Measurements from ENCODE around the gene CAPNS1.
"Not testable (repeated sequence)": the region's sequence is repeated elsewhere in the genome, so short reads cannot be mapped to it uniquely, and the experiment has no call there.

Gene CAPNS1

DNA sequence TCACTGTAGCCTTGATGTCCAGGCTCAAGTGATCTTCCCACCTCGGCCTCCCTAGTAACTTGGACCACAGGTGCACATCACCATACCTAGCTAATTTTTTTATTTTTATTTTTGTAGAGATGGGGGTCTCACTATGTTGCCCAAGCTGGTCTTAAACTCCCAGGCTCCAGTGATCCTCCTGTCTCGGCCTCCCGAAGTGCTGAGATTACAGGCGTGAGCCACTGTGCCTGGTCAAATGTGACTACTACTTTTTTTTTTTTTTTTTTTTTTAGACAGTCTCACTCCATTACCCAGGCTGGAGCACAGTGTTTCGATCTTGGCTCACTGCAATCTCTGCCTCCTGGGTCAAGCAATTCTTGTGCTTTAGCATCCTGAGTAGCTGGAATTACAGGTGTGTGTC lies 33.0 kb downstream of the CAPNS1 start:
- Histone ChIP-seq H3K27ac (ENCODE audit: insufficient read depth, low read depth, low read length, poor library complexity, severe bottlenecking) (no peak overlapping the region), H3K27me3 (ENCODE audit: control insufficient read depth, insufficient read depth, low read length, poor library complexity, severe bottlenecking) (no peaks in the 10 kb centered on the region), H3K36me3 (ENCODE audit: control insufficient read depth, insufficient read depth, low read length) (no peaks in the 10 kb centered on the region), H3K9me3 (ENCODE audit: control insufficient read depth, low read length) (no peaks in the 10 kb centered on the region), H3K4me1 (ENCODE audit: control insufficient read depth, insufficient read depth, low read length) (no peaks in the 10 kb centered on the region), H3K4me3 (ENCODE audit: insufficient read depth, low read depth, low read length) (no peak overlapping the region)
- WGBS, 2 experiments = 89 to 94% methylated on average over 5 of the region's 5 CpGs

DNA sequence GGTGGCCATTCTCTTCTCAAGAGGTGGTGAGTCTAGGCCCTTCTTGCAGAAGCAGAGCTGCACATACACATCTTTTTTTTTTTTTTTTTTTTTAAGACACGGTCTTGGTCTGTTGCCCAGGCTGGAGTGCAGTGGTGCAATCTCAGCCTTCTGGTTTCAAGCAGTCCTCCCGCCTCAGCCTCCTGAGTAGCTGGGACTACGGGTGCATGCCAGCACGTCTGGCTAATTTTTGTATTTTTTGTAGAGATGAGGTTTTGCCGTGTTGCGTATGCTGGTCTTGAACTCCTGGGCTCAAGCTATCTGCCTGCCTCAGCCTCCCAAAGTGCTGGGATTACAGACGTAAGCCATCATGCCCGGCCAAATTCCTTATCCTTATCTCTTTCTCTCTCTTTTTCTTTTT lies 34.0 kb downstream of the CAPNS1 start:
- not testable (repeated sequence) for H3K36me3 ChIP-seq (ENCODE audit: control insufficient read depth, insufficient read depth, low read length); H3K27ac ChIP-seq (ENCODE audit: insufficient read depth, low read depth, low read length, poor library complexity, severe bottlenecking); H3K4me3 ChIP-seq (ENCODE audit: insufficient read depth, low read depth, low read length); H3K9me3 ChIP-seq (ENCODE audit: control insufficient read depth, low read length); H3K4me1 ChIP-seq (ENCODE audit: control insufficient read depth, insufficient read depth, low read length); H3K27me3 ChIP-seq (ENCODE audit: control insufficient read depth, insufficient read depth, low read length, poor library complexity, severe bottlenecking)
- WGBS, 2 experiments = 86 to 92% methylated on average over 8 of the region's 8 CpGs

DNA sequence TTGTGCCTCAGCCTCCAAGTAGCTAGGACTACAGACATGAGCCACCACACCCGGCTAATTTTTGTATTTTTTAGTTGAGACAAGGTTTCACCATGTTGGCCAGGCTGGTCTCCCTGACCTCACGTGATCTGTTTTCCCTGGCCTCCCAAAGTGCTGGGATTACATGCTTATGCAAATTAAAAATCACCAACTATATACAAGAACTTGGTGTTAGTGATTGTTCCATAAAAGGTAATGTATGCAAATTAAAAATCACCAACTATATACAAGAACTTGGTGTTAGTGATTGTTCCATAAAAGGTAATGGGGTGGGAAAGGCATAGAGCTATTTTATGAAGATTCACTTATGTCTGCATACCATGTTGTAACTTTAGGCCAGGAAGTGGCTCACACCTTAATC lies 39.2 kb downstream of the CAPNS1 start:
- H3K4me3 ChIP-seq (ENCODE audit: insufficient read depth, low read depth, low read length); H3K36me3 ChIP-seq (ENCODE audit: control insufficient read depth, insufficient read depth, low read length); H3K27ac ChIP-seq (ENCODE audit: insufficient read depth, low read depth, low read length, poor library complexity, severe bottlenecking); H3K4me1 ChIP-seq (ENCODE audit: control insufficient read depth, insufficient read depth, low read length); H3K9me3 ChIP-seq (ENCODE audit: control insufficient read depth, low read length); H3K27me3 ChIP-seq (ENCODE audit: control insufficient read depth, insufficient read depth, low read length, poor library complexity, severe bottlenecking): not testable (repeated sequence)
- 62 to 70% methylated on average over 2 of the region's 2 CpGs for WGBS, 2 experiments

- Histone ChIP-seq H3K36me3 (ENCODE audit: control insufficient read depth, insufficient read depth, low read length) (no peaks in the 10 kb centered on the region), H3K4me1 (ENCODE audit: control insufficient read depth, insufficient read depth, low read length) (no peaks in the 10 kb centered on the region), H3K27ac (ENCODE audit: insufficient read depth, low read depth, low read length, poor library complexity, severe bottlenecking) (peak overlapping the region; percentile 59), H3K4me3 (ENCODE audit: insufficient read depth, low read depth, low read length) (no peak overlapping the region), H3K27me3 (ENCODE audit: control insufficient read depth, insufficient read depth, low read length, poor library complexity, severe bottlenecking) (no peaks in the 10 kb centered on the region), H3K9me3 (ENCODE audit: control insufficient read depth, low read length) (no peaks in the 10 kb centered on the region)
- 84 to 85% methylated on average over 17 of the region's 17 CpGs for WGBS, 2 experiments
Observed at GRCh38 chr19:36182612-36183244, 42.9 kb downstream of the CAPNS1 start.

- Histone ChIP-seq H3K9me3 (ENCODE audit: control insufficient read depth, low read length) (no peaks in the 10 kb centered on the region), H3K27ac (ENCODE audit: insufficient read depth, low read depth, low read length, poor library complexity, severe bottlenecking) (peak overlapping the region; percentile 59), H3K4me1 (ENCODE audit: control insufficient read depth, insufficient read depth, low read length) (no peaks in the 10 kb centered on the region), H3K4me3 (ENCODE audit: insufficient read depth, low read depth, low read length) (no peak overlapping the region), H3K36me3 (ENCODE audit: control insufficient read depth, insufficient read depth, low read length) (no peaks in the 10 kb centered on the region), H3K27me3 (ENCODE audit: control insufficient read depth, insufficient read depth, low read length, poor library complexity, severe bottlenecking) (no peaks in the 10 kb centered on the region)
- WGBS, 2 experiments = 89 to 90% methylated on average over 10 of the region's 10 CpGs
Observed at GRCh38 chr19:36183245-36183628, 43.4 kb downstream of the CAPNS1 start.

GRCh38 chr19:36186722-36187121 lies 46.9 kb downstream of the CAPNS1 start:
- H3K4me3 ChIP-seq (ENCODE audit: insufficient read depth, low read depth, low read length); H3K9me3 ChIP-seq (ENCODE audit: control insufficient read depth, low read length); H3K4me1 ChIP-seq (ENCODE audit: control insufficient read depth, insufficient read depth, low read length); H3K36me3 ChIP-seq (ENCODE audit: control insufficient read depth, insufficient read depth, low read length); H3K27me3 ChIP-seq (ENCODE audit: control insufficient read depth, insufficient read depth, low read length, poor library complexity, severe bottlenecking); H3K27ac ChIP-seq (ENCODE audit: insufficient read depth, low read depth, low read length, poor library complexity, severe bottlenecking): not testable (repeated sequence)
- WGBS, 2 experiments = 91 to 92% methylated on average over 5 of the region's 5 CpGs

DNA sequence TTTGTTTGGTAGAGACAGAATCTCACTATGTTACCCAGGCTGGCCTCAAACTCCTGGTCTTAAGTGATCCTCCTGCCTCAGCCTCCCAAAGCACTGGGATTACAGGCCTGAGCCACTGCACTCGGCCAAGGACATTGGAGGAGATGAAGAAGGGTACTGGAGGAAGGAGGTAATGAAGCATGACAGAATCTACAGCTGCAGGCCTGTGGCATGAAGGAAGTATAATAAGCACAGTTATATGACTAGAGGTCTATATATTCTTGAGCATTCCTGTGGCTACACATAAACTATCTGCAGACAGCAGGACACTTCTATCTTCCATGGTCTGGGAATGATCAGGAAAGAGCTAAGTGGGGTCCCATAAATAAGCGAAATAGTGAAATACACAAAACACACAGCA lies 56.4 kb downstream of the CAPNS1 start:
- Histone ChIP-seq H3K36me3 (ENCODE audit: control insufficient read depth, insufficient read depth, low read length) (no peaks in the 10 kb centered on the region), H3K9me3 (ENCODE audit: control insufficient read depth, low read length) (no peaks in the 10 kb centered on the region), H3K27me3 (ENCODE audit: control insufficient read depth, insufficient read depth, low read length, poor library complexity, severe bottlenecking) (no peaks in the 10 kb centered on the region), H3K4me1 (ENCODE audit: control insufficient read depth, insufficient read depth, low read length) (no peaks in the 10 kb centered on the region), H3K4me3 (ENCODE audit: insufficient read depth, low read depth, low read length) (no peak overlapping the region), H3K27ac (ENCODE audit: insufficient read depth, low read depth, low read length, poor library complexity, severe bottlenecking) (no peak overlapping the region)
- 82 to 90% methylated on average over 2 of the region's 2 CpGs for WGBS, 2 experiments

DNA sequence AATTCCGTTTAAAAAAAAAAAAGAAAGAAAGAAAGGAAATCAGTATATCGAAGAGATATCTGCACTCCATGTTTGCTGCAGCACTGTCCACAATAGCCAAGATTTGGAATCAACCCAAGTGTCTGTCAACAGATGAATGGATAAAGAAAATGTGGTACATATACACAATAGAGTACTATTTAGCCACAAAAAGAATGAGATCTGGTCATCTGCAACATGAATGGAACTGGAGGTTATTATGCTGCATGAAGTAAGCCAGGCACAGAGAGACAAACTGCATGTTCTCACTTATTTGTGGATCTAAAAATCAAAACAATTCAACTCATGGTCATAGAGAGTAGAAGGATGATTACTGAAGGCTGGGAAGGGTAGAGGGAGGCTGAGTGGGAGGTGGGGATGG lies 58.3 kb downstream of the CAPNS1 start:
- Histone ChIP-seq H3K9me3 (ENCODE audit: control insufficient read depth, low read length) (no peaks in the 10 kb centered on the region), H3K4me3 (ENCODE audit: insufficient read depth, low read depth, low read length) (no peak overlapping the region), H3K36me3 (ENCODE audit: control insufficient read depth, insufficient read depth, low read length) (no peaks in the 10 kb centered on the region), H3K27me3 (ENCODE audit: control insufficient read depth, insufficient read depth, low read length, poor library complexity, severe bottlenecking) (no peaks in the 10 kb centered on the region), H3K27ac (ENCODE audit: insufficient read depth, low read depth, low read length, poor library complexity, severe bottlenecking) (no peak overlapping the region), H3K4me1 (ENCODE audit: control insufficient read depth, insufficient read depth, low read length) (no peaks in the 10 kb centered on the region)
- 91% methylated on average over 2 of the region's 2 CpGs for WGBS, 2 experiments

All from ectodermal cell (in vitro differentiated cells).